Measurements from ENCODE around the gene SERPINB5.

The SERPINB5 gene

GRCh38 chr18:63472380-63472779, 4.4 kb upstream of the SERPINB5 start:
- DNase-seq, result no peak

GRCh38 chr18:63477200-63477599, 442 bp downstream of the SERPINB5 start:
- no peak for DNase-seq

DNA sequence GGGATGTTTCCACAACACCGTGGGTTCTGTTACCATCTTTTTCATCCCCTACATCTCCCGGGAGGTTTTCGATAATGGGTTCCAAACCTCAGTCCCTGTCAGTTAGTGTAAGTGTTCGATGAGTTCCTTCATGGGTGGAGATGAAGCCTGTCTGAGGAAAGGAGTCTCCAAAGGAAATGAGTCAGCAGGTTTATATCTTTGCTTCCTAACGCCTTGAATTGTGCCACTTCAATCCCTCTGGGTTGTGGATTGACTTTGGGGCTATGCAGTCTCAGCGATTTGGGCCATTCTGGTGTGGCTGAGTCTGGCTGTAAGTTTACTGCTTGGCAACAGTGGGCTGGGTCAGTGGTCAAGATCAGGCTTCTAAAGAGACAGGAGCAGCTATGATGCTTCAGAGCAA, 1.2 kb downstream of the SERPINB5 start:
- DNase-seq, result no peak

GRCh38 chr18:63479826-63480225, 3.1 kb downstream of the SERPINB5 start:
- no peak for DNase-seq

DNA sequence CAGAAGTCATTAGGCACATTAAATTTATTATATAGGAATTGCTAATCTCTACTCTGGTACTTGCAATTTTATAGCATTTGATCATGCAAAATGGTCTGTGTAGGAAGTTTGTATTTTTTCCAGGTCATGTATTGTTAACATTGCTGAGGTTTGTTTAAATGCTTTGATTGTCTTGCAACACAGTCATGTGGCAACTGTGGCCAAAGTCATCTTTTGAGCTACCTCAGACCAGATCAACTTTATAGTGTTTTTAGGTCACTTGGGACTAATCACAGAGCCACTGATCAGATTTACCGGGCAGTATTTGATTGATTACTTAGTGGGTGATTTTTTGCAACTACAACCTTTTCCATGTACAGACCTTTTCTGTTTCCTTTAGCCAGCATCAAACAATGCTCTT, 3.7 kb downstream of the SERPINB5 start:
- no peak for DNase-seq

GRCh38 chr18:63480915-63481314, 4.2 kb downstream of the SERPINB5 start:
- DNase-seq, result no peak

GRCh38 chr18:63487676-63488075, 10.9 kb downstream of the SERPINB5 start:
- DNase-seq, result no peak

GRCh38 chr18:63488160-63488559, 11.4 kb downstream of the SERPINB5 start:
- no peak for DNase-seq

DNA sequence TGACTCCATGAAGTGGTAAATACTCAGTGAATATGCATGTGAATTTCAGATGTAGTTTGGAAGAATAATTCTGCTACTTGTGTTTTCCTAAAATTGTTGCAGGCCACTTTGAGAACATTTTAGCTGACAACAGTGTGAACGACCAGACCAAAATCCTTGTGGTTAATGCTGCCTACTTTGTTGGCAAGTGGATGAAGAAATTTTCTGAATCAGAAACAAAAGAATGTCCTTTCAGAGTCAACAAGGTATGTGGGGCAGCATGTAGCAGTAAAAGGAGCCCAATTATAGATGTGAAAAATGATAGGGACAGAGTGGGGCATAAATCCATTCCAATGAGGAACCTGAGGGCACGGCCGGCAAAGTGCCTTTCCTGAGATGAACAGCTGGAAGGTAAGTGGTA, 16.1 kb downstream of the SERPINB5 start:
- DNase-seq, result no peak

GRCh38 chr18:63495675-63496074, 18.9 kb downstream of the SERPINB5 start:
- no peak for DNase-seq

DNA sequence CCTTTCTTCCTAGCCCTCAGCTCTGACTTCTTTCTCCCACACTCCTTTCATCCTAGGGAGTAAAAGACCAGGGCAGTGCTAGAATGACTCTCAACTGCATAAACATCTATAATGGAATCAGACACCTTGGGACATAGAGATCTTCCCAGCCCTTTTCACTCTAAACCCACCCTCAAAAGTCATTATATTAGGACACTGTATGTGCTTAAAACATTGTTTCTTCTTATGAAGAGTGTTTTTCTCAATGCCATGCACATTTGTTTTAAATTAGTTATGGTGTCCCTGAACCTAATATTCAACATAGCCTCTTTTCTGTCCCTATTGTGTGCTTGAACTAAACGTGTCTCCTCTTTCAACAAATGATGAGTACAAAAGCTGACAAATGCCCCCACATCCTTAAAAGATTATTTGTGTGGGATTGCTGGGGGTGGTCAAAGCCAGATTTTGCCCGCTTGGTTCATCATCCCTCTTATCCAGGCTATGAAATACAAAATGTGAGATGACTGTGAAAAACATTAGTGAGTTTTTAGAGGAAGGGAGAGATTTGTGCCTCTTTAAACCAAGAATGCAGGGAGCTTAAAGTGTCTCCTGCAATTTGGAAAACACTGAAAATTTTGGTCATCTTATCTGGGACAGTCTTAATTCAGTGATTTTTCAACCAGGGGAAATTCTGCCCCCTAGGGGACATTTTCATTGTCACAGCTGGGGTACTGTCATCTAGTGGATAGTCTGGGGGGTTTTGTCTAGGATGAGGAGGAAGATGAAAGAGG, 29.0 kb downstream of the SERPINB5 start:
- DNase-seq, result no peak

DNA sequence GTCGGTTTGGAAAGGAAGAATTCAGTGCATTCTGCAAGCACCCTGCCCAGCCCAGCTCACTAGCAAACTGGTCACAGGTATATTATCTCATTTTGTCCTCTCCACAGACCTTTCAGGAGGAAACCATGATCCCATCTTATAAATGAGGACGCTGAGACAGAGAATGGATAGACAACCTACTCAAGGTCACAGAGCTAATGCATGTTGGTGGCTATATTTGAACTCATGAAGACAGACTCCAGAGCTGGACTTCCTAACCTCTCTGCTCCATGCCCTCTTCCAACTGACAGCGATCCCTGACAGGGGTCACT, 29.5 kb downstream of the SERPINB5 start:
- DNase-seq, result no peak

- DNase-seq, result no peak
Observed at GRCh38 chr18:63508596-63508995, 31.8 kb downstream of the SERPINB5 start.

- no peak for DNase-seq
Observed at GRCh38 chr18:63511285-63511684, 34.5 kb downstream of the SERPINB5 start.

DNA sequence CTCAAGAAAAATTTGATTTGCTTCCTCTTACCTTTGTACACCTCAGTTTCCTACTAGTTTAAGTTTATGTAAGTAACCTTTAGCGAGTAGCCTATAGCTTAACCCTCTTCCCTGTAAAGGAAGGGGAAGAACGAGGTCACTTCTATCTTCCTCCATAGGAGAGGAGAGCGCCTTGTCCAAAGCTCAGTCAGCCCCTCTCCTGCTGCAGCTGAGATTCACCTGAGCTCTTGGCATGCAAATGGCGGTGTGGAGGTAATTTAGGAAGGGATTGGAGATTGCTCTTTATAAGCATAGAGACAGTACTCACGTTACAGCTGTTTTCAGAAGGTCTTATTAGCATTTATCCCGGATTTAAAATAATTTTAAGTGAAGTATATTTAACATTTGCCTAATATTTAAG, 37.6 kb downstream of the SERPINB5 start:
- no peak for DNase-seq

GRCh38 chr18:63514888-63515678, 38.3 kb downstream of the SERPINB5 start:
- DNase-seq, result no peak

- DNase-seq, result no peak
Observed at GRCh38 chr18:63515801-63516200, 39.0 kb downstream of the SERPINB5 start.

GRCh38 chr18:63518178-63519012, 41.6 kb downstream of the SERPINB5 start:
- peak; percentile 29 for DNase-seq

DNA sequence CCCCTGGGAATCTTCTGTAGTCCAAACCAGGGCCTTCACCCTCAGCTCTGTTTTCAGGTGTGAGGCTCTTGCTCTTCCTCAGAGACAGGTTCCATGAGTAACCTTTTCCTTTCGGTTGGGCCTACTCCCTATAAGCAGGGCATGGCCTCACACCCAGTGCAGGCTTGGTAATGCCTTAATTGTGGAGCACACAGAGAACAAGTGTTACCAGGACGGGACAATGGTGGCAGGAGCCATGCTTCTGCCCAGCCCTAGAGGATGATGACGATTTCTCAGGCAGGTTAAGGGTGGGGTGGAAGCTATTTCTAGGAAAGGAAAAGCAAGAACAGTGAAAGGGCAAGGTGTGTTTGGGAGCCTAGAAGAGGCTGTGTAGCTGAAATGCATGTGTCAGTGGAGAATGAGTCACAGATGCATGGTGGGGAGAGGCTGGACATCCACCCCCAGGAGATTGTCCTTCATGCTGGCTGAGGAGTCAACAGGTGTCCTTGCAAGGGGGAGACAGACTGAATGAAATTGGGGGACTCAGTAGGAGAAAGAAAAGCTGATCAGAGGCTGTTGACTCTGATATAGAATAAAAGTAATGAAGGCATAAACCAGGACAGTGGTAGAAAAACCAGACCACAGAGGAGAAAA, 43.4 kb downstream of the SERPINB5 start:
- no peak for DNase-seq

GRCh38 chr18:63523660-63524059, 46.9 kb downstream of the SERPINB5 start:
- no peak for DNase-seq

DNA sequence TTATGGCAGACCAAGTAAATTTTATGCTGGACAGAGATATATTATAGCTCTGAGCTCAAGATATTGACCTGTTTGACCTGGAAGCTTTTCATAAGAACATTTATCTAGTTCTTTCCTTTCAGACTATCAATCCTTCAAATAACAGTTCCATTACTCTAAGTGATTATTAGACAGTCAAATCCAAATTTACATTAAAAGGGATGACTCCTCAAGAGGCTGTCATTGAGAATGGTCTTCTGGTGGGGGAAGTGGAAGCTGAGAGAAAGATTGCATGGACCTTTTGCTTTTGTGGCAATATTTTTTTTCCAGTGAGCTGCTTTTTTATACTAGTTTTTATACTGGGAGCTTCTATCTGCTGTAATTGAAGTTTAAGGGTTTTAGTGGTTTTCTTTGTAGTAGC, 50.5 kb downstream of the SERPINB5 start:
- no peak for DNase-seq

DNA sequence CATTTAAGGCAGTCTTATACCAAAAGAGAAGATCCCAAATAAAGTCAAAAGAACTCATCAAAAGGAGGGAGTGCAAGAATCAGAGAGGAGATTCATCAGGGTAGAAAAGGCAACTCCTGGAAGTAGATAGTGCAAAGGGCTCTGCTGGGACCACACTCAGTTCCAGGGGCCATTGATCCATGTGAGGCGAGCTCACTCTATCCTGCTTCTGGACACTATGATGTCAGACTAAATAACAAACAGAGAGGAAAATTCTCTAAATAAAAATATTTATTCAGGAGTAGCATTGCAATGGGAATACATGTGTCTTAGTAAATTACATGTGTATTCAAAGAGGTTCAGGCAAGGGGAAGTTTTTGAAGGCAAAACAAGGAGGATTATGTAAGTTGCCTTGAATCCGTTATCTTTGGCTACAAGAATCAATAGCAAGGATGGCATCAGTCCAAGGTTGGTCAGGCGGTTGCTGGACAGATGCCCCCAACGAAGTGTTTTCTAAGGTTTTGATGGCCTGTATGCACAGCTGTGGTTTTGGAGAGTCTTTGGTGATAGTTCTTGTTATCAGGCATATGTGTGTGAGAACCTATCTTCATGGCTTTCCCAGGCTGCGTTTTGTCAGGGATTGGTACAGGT, 52.2 kb downstream of the SERPINB5 start:
- DNase-seq, result no peak

DNA sequence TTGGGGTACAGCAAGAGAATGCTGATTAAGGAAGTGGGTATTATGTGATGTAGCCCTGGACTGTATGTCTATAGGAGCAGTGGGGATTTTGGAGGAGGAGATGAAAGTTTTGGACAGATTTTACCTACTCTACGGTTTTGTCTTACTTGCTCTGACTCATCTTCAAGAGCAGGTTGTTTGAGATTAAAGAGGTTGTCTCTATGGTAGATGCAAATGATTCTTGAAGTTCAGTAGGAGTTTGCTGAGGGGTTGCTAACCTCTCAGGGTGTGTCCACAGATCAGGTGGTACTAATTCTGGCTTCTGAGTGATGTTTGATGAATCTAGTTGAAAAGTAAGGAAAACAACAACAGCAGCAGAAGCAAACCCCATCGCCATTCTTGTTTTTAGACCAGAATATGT, 55.7 kb downstream of the SERPINB5 start:
- no peak for DNase-seq
